ENCODE measurements around the gene STH. TPM values are rescaled to one million over a fixed set of nuclear protein-coding genes. Genes with fewer than 3 reads are reported as not detected.

STH gene
- total and polyA plus RNA-seq, 9 of the 15 experiments (the other 6 are each of a cell fraction or from before 2014, with no cell fraction given), result not detected

DNA sequence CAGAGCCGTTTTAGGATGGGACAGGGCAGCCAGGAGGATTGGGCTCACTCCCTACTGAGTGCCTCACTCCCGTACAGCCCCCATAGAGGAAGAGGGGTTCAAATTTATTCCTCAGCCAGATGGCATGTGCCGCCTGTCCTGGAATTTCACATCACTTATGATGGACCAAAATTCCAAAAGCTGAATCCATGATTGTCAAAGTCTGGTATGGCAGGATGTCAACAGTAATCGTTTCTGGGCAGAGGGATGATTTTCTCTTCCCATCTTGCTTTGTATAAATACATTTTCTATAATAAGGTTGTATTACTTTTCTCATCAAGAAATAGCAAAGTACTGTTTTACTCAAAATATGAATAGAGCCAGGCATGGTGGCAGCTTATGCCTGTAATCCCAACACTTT, 38.7 kb upstream of the STH start:
- intact Hi-C loops (cut with micrococcal nuclease), result no loop called here
- ChIA-PET POLR2A (interaction anchor here (0.7 kb wide), 1 partner anchor 66 kb away, joined by 3 read pairs; no protein-coding TSS in a partner anchor), CTCF (ENCODE audit: low intra/inter-chr PET ratio) (no interaction called here)
- Histone ChIP-seq H3K4me1 (replicated peaks in 1 of 2; ENCODE audit: control insufficient read depth in 2 of 2, insufficient read depth in 2 of 2, low read length in 2 of 2) (peaks cover 0 to 2% of the 10 kb centered on the region in 2 experiments; a peak in 2 of 5 replicates), H3K9me3 (replicated peaks; ENCODE audit: control insufficient read depth, insufficient read depth, low read depth, low read length) (no peaks in the 10 kb centered on the region), H3K4me3 (no peak overlapping the region), H3K4me2 (ENCODE audit: insufficient read depth, low read length) (no peak overlapping the region), H3K27ac (ENCODE audit: extremely low read depth, low read depth, low read length) (no peak overlapping the region), H3K9me1 (ENCODE audit: control insufficient read depth, insufficient read depth, low read length) (no peaks in the 10 kb centered on the region), H3K27me3 (ENCODE audit: control insufficient read depth in 2 of 2, insufficient read depth in 2 of 2, low read length in 2 of 2) (peaks cover 7 to 44% of the 10 kb centered on the region in 2 experiments; a peak in 3 of 5 replicates), H3K79me2 (ENCODE audit: control insufficient read depth, insufficient read depth, low read length) (no peaks in the 10 kb centered on the region), H2AFZ (ENCODE audit: low read depth, low read length) (no peak overlapping the region), H4K20me1 (replicated peaks; ENCODE audit: control insufficient read depth, insufficient read depth, low read length) (no peaks in the 10 kb centered on the region), H3K36me3 (ENCODE audit: control insufficient read depth, insufficient read depth, low read length) (no peaks in the 10 kb centered on the region), H3K9ac (ENCODE audit: insufficient read depth in 1 of 2, low read depth in 2 of 2, low read length in 2 of 2) (no peak overlapping the region)
- no peak for TF ChIP-seq SRSF9 (IDR thresholded peaks at IDR 0.05; ENCODE audit: borderline replicate concordance, low read depth, low read length)
- no peak for TF ChIP-seq HMG20A (CRISPR knock-in tag; conservative IDR thresholded peaks at IDR 0.05)
- no peak for TF ChIP-seq ZNF695 (CRISPR knock-in tag; IDR thresholded peaks at IDR 0.05)
- TF ChIP-seq PHB (CRISPR knock-in tag; IDR thresholded peaks at IDR 0.05), result no peak
- TF ChIP-seq HMGN3 (IDR thresholded peaks at IDR 0.05; ENCODE audit: borderline replicate concordance, extremely low read depth, insufficient read length, low read depth, low read length), result no peak
- TF ChIP-seq, protein P1, sequence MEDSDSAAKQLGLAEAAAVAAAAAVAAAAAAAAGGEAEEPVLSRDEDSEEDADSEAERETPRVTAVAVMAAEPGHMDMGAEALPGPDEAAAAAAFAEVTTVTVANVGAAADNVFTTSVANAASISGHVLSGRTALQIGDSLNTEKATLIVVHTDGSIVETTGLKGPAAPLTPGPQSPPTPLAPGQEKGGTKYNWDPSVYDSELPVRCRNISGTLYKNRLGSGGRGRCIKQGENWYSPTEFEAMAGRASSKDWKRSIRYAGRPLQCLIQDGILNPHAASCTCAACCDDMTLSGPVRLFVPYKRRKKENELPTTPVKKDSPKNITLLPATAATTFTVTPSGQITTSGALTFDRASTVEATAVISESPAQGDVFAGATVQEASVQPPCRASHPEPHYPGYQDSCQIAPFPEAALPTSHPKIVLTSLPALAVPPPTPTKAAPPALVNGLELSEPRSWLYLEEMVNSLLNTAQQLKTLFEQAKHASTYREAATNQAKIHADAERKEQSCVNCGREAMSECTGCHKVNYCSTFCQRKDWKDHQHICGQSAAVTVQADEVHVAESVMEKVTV (CRISPR knock-in tag; IDR thresholded peaks at IDR 0.05), result no peak
- no peak for TF ChIP-seq MXI1 (IDR thresholded peaks at IDR 0.05; ENCODE audit: low read depth, low read length)
- no peak for TF ChIP-seq U2AF2 (optimal IDR thresholded peaks at IDR 0.05; ENCODE audit: low read depth, low read length)
- no peak for TF ChIP-seq CBFB (CRISPR knock-in tag; IDR thresholded peaks at IDR 0.05)
- TF ChIP-seq, protein P2, sequence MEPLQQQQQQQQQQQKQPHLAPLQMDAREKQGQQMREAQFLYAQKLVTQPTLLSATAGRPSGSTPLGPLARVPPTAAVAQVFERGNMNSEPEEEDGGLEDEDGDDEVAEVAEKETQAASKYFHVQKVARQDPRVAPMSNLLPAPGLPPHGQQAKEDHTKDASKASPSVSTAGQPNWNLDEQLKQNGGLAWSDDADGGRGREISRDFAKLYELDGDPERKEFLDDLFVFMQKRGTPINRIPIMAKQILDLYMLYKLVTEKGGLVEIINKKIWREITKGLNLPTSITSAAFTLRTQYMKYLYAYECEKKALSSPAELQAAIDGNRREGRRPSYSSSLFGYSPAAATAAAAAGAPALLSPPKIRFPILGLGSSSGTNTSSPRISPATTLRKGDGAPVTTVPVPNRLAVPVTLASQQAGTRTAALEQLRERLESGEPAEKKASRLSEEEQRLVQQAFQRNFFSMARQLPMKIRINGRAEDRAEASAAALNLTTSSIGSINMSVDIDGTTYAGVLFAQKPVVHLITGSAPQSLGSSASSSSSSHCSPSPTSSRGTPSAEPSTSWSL (CRISPR knock-in tag; IDR thresholded peaks at IDR 0.05; ENCODE audit: borderline replicate concordance), result no peak
- TF ChIP-seq PRPF4 (IDR thresholded peaks at IDR 0.05; ENCODE audit: insufficient read depth, low read depth, low read length, poor library complexity, severe bottlenecking), result no peak
- BruUV-seq (replicated peaks), result no TSS peak
- WGBS (ENCODE audit: insufficient coverage, low coverage, missing lambda C conversion rate), result 5% methylated on average over 4 of the region's 4 CpGs
- in situ Hi-C loops (cut with MboI), result no loop called here
- DNase-seq (ENCODE audit: extremely low read depth in 1 of 4, low spot score in 3 of 4) (no peak), FAIRE-seq (no peak), ATAC-seq (no peak)

All from K562 (cell line).